GM19025 (cell line): ENCODE measurements around the gene APOLD1.
"Not testable (repeated sequence)": the region's sequence is repeated elsewhere in the genome, so short reads cannot be mapped to it uniquely, and the experiment has no call there.

ENCODE experiments used
- ATAC-seq: cut with Tn5 transposase; IDR thresholded peaks from one replicate; pipeline ENCODE4 v1.9.1; 2021; ENCODE audit warnings: mild to moderate bottlenecking, low read depth, moderate library complexity; ENCODE audit not compliant: unreplicated experiment

APOLD1 gene

GRCh38 chr12:12806784-12807516 is 21.5 kb downstream of the APOLD1 start:
- no peak for ATAC-seq

- not testable (repeated sequence) for ATAC-seq
Measured at GRCh38 chr12:12807517-12807903, 22.1 kb downstream of the APOLD1 start.

GRCh38 chr12:12807970-12808702 is 22.7 kb downstream of the APOLD1 start:
- ATAC-seq: peak; percentile 61

- no peak for ATAC-seq
Measured at GRCh38 chr12:12810553-12811021, 25.1 kb downstream of the APOLD1 start.

- no peak for ATAC-seq
Measured at GRCh38 chr12:12811343-12811742, 25.9 kb downstream of the APOLD1 start.

GRCh38 chr12:12812174-12812573 is 26.7 kb downstream of the APOLD1 start:
- no peak for ATAC-seq

- ATAC-seq: no peak
Measured at GRCh38 chr12:12812618-12813119, 27.2 kb downstream of the APOLD1 start.

- ATAC-seq: peak; percentile 75
Measured at GRCh38 chr12:12813120-12814101, 28.0 kb downstream of the APOLD1 start, which contains the start of gene DDX47. Gene DDX47 (plus strand): TSS chr12:12813346. CDS start chr12:12813368, 22 bp downstream.

- no peak for ATAC-seq
Measured at GRCh38 chr12:12817616-12818015, 32.2 kb downstream of the APOLD1 start.

GRCh38 chr12:12818701-12819100 is 33.2 kb downstream of the APOLD1 start:
- no peak for ATAC-seq

GRCh38 chr12:12819221-12819620 is 33.8 kb downstream of the APOLD1 start:
- ATAC-seq: no peak

GRCh38 chr12:12819752-12820311 is 34.4 kb downstream of the APOLD1 start:
- no peak for ATAC-seq

- ATAC-seq: not testable (repeated sequence)
Measured at GRCh38 chr12:12820376-12820775, 34.9 kb downstream of the APOLD1 start.

GRCh38 chr12:12821975-12822374 is 36.5 kb downstream of the APOLD1 start:
- ATAC-seq: peak; percentile 44

GRCh38 chr12:12822886-12823285 is 37.4 kb downstream of the APOLD1 start:
- ATAC-seq: no peak

GRCh38 chr12:12823300-12823699 is 37.8 kb downstream of the APOLD1 start:
- ATAC-seq: no peak

- ATAC-seq: no peak
Measured at GRCh38 chr12:12823811-12824210, 38.4 kb downstream of the APOLD1 start.

GRCh38 chr12:12835378-12836146 is 50.1 kb downstream of the APOLD1 start:
- ATAC-seq: no peak

GRCh38 chr12:12836571-12836970 is 51.1 kb downstream of the APOLD1 start:
- no peak for ATAC-seq
